Lower leg skin (tissue), 4 donors: ENCODE results near the gene CCM2. TPM values are rescaled to one million over a fixed set of nuclear protein-coding genes. Genes with fewer than 3 reads are reported as not detected.
"Not testable (repeated sequence)": the region's sequence is repeated elsewhere in the genome, so short reads cannot be mapped to it uniquely, and the experiment has no call there.

Experiments
- DNase-seq, 2 donors: peaks; one replicate each; pipeline ENCODE4 v3.0.0-alpha.2; 2019; ENCODE audit warnings: low spot score in 2 of 2
- H3K4me3 ChIP-seq: fragments of 200-600 bp; sonication (generic); 2 replicates; pipeline ENCODE4 v1.5.1; 2017; ENCODE audit warnings: mild to moderate bottlenecking, low read depth; ENCODE audit not compliant: poor library complexity, severe bottlenecking
- POLR2A ChIP-seq, 2 donors: fragments of 450-650 bp; IDR thresholded peaks; one replicate each; pipeline ENCODE4 v1.6.1; 2016 to 2017; ENCODE audit warnings: antibody characterized with exemption in 2 of 2, mild to moderate bottlenecking in 1 of 2, moderate library complexity in 1 of 2
- WGBS, 2 donors: methylation state at CpG; one replicate each; pipeline ENCODE4 v1.1.5; 2018; 5-methylcytosine and 5-hydroxymethylcytosine counted together
- intact Hi-C: fragments of 100-400 bp; cut with DNase I; formaldehyde crosslinking; loops from one replicate; pipeline ENCODE4 v1.15.0; 2023; ENCODE audit warnings: low total_unique reads
- total RNA-seq, 4 donors: library from RNA; depleted of rRNA; stranded (reverse); fragments of >200 nt; gene quantifications; one replicate each; pipeline ENCODE4 v1.1.0, GENCODE V29; 2016
- TF ChIP-seq, protein P1 (sequence below), 3 donors: fragments of 450-650 bp; IDR thresholded peaks; one replicate each; pipeline ENCODE4 v1.5.1; 2016; ENCODE audit warnings: antibody characterized with exemption in 3 of 3, mild to moderate bottlenecking in 3 of 3, moderate library complexity in 2 of 3

The CCM2 gene
- total RNA-seq, 4 donors from 2014 or later: 25.1 to 45.7 (median 32.6) TPM

DNA sequence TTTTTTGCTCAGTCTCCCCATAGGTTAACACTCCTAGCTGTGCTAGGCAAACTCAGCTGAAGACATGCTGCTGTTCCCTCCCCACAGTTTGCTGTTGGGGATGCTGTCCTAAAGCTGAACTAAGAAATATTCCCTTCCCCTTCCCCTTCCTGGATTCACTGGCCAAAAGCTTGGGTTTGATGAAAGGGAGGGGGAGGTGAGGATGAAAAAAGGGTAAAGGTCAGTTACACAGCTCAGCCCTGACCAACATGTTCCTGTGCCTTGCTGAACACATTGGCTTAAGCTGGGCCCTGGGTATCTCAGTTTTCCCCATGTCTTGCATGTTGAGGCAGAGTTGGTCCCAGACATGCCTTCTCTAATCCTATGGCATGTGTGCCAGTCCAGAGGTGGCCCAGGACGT lies 15.3 kb downstream of the CCM2 start:
- TF ChIP-seq POLR2A (IDR thresholded peaks at IDR 0.05): no peak
- TF ChIP-seq, protein P1, sequence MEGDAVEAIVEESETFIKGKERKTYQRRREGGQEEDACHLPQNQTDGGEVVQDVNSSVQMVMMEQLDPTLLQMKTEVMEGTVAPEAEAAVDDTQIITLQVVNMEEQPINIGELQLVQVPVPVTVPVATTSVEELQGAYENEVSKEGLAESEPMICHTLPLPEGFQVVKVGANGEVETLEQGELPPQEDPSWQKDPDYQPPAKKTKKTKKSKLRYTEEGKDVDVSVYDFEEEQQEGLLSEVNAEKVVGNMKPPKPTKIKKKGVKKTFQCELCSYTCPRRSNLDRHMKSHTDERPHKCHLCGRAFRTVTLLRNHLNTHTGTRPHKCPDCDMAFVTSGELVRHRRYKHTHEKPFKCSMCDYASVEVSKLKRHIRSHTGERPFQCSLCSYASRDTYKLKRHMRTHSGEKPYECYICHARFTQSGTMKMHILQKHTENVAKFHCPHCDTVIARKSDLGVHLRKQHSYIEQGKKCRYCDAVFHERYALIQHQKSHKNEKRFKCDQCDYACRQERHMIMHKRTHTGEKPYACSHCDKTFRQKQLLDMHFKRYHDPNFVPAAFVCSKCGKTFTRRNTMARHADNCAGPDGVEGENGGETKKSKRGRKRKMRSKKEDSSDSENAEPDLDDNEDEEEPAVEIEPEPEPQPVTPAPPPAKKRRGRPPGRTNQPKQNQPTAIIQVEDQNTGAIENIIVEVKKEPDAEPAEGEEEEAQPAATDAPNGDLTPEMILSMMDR (IDR thresholded peaks at IDR 0.05): no peak
- DNase-seq: no peak
- intact Hi-C loops: no loop called here
- WGBS, 2 donors: 60 to 71% methylated on average over 1 of the region's 1 CpG
- no peak overlapping the region for H3K4me3 ChIP-seq

DNA sequence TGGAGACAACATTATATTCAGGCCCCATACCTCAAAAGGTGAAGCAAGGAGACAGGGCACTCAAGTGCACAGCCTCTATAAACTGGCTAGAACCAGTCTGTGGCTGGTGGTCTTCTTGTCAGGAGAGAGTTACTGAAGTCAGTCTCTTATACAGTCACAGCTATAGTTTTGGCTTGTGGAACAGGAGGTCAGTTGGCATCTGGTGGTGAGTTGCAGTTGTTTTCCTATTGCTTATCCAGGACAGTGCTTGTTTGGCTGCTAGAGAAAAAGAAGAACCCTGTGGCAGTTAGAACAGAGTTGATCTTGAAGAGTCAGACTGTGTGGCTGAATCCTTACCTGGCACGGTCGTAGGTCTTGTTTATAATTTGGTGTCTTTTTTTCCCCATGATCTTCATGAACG lies 17.3 kb downstream of the CCM2 start:
- no peak for TF ChIP-seq POLR2A (IDR thresholded peaks at IDR 0.05)
- TF ChIP-seq, protein P1 (IDR thresholded peaks at IDR 0.05): no peak
- WGBS, 2 donors: 61 to 62% methylated on average over 3 of the region's 3 CpGs
- no peak overlapping the region for H3K4me3 ChIP-seq
- DNase-seq: no peak
- intact Hi-C loops: no loop called here

DNA sequence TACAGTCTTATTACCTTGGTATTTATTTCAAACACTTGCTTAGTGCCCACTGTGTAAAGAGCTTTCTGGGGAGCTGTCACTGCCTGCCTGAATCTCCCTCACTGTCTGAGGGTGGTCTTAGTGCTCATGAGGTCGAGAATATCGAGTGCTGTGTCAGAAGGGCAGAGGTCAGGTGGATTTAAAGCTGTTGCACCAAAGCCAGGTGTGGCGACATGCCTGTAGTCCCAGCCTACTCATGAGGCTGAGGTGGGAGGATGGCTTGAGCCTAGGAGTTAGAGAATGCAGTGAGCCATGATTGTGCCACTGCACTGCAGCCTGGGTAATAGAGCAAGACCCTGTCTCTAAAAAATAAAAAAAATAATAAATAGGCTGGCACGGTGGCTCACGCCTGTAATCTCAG lies 20.9 kb downstream of the CCM2 start:
- 74 to 75% methylated on average over 5 of the region's 5 CpGs for WGBS, 2 donors
- intact Hi-C loops: no loop called here
- no peak for TF ChIP-seq POLR2A (IDR thresholded peaks at IDR 0.05)
- TF ChIP-seq, protein P1 (IDR thresholded peaks at IDR 0.05): no peak
- H3K4me3 ChIP-seq: no peak overlapping the region
- DNase-seq: peak in 1 of 2 donors; percentile 26

DNA sequence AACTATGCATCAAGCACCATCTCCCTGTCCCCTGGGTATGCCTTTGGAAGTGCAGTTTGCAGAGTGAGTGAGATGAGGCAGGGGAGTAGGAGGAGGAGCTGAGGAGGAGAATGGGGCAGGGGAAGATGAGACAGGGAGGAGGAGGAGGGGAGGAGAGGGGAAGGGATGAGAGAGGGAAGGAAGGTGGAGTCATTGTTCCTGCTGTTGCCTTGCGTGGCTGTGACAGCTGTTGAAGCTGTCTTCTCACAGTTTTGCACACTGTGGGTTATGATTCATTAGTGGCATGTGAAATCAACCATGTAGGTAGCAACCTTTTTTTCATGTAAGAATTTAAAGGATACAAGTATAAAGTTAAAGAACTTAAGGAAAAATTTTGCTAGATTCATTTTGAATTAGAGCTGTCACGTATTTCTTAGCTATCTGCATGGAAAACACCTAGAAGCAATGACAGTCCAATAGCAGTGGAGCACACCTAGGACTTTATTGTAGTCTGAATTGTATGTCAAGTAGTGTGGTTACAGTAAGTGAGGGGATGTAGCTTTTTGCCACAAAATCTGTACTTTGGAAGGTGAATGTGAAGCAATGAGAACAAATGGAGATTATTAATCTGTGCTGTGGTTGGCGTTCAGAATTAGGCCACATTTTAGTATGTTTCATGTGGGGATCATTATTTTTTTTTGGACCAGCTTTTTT lies 21.7 kb downstream of the CCM2 start:
- WGBS, 2 donors: 68 to 69% methylated on average over 3 of the region's 3 CpGs
- DNase-seq: peak in 1 of 2 donors; percentile 17
- intact Hi-C loops: no loop called here
- no peak overlapping the region for H3K4me3 ChIP-seq
- TF ChIP-seq POLR2A (IDR thresholded peaks at IDR 0.05): no peak
- TF ChIP-seq, protein P1 (IDR thresholded peaks at IDR 0.05): no peak

DNA sequence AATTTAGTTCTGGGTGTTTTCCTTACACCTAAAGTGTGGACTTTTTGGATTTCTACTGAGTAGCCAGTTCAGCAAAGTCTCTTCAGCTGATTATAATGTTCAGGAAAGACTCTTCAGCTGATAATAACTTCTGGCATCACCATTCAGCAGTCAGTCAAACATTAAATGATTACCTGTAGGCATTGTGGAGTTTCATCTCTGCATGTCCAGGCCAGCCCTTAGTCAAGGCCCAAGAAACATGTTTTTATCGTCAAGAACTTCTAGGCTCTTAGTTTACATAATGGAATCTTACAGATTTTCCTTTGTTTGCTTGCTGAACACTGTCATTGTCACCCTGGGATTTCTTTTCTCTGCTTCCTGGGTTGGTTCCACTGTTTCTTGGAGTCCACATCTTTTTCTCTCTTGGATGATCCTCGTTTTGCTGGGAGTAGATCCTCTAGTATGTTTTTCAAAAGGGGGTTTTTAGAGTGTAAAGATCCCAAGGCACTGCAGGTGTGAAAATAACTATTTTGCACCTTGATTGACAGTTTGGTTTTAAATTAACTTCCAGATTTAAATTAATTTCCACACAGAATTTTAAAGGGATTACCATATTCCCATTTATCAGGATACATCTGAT lies 24.2 kb downstream of the CCM2 start:
- no peak overlapping the region for H3K4me3 ChIP-seq
- 61 to 72% methylated on average over 2 of the region's 2 CpGs for WGBS, 2 donors
- no peak for TF ChIP-seq POLR2A (IDR thresholded peaks at IDR 0.05)
- TF ChIP-seq, protein P1 (IDR thresholded peaks at IDR 0.05): no peak
- intact Hi-C loops: no loop called here
- peak in 1 of 2 donors; percentile 7 for DNase-seq

DNA sequence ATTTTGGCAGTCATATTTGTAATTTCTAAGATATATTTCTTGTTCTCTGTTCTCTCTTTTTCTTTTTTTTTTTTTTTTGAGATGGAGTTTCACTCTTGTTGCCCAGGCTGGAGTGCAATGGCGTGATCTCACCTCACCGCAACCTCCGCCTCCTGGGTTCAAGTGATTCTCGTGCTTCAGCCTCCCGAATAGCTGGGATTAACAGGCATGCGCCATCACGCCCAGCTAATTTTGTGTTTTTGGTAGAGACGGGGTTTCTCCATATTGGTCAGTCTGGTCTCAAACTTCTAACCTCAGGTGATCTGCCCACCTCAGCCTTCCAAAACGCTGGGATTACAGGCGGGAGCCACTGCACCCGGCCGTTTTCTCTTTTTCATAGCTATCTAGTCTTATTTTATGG lies 25.5 kb downstream of the CCM2 start:
- WGBS, 2 donors: 91 to 94% methylated on average over 12 of the region's 12 CpGs
- H3K4me3 ChIP-seq, intact Hi-C loops: not testable (repeated sequence)
- DNase-seq: peak in 1 of 2 donors; percentile 57
